HEK293 (cell line): ENCODE measurements around the gene ITGB6.

Experiments used
- CTCF ChIA-PET: fragments of 350-600 bp; formaldehyde crosslinking; extraction: SDS; loops from one replicate; lab custom pipeline; 2021; ENCODE audit warnings: antibody characterized with exemption; lab: Yijun Ruan, JAX
- POLR2A ChIA-PET: fragments of 300-600 bp; formaldehyde crosslinking; extraction: SDS; loops from one replicate; lab custom pipeline; 2020; ENCODE audit warnings: antibody characterized with exemption, inconsistent platforms; lab: Yijun Ruan, JAX
- H3K27ac ChIP-seq: fragments of 200-500 bp; sonication (Bioruptor generic); 2 replicates; pipeline ENCODE4 v1.5.1; 2014; ENCODE audit warnings: low read depth, low read length, control low read depth, inconsistent platforms; ENCODE audit errors: extremely low read depth
- H3K36me3 ChIP-seq, 2 experiments: fragments of 200-500 bp in 1 of 2; sonication (Bioruptor generic) in 1 of 2; 1 replicate in 1 of 2; 2 replicates in 1 of 2; pipeline ENCODE4 v1.5.1; 2014 to 2017; ENCODE audit warnings: inconsistent platforms in 2 of 2, low read length in 2 of 2; ENCODE audit not compliant: control insufficient read depth in 2 of 2, insufficient read depth in 1 of 2
- H3K4me1 ChIP-seq: fragments of 200-500 bp; sonication (Bioruptor generic); 2 replicates; pipeline ENCODE4 v1.5.1; 2014; ENCODE audit warnings: mild to moderate bottlenecking, low read length, inconsistent platforms; ENCODE audit not compliant: control insufficient read depth, insufficient read depth
- H3K4me3 ChIP-seq: 2 replicates; pipeline ENCODE4 v1.5.1; 2011; ENCODE audit warnings: low read depth, mild to moderate bottlenecking, control low read depth, low read length, moderate library complexity
- H3K9me3 ChIP-seq: fragments of 200-500 bp; sonication (Bioruptor generic); 2 replicates; pipeline ENCODE4 v1.5.1; 2014; ENCODE audit warnings: low read depth, low read length, inconsistent platforms; ENCODE audit not compliant: control insufficient read depth, insufficient read depth
- GLI2 ChIP-seq: fragments of 450-650 bp; formaldehyde crosslinking; IDR thresholded peaks from 2 replicates; pipeline ENCODE4; 2017; ENCODE audit warnings: missing biosample characterization, missing genetic modification characterization, low read depth, borderline replicate concordance
- GLIS1 ChIP-seq: fragments of 450-650 bp; formaldehyde crosslinking; IDR thresholded peaks from 2 replicates; pipeline ENCODE4 v1.5.1; 2016; ENCODE audit warnings: missing biosample characterization, missing genetic modification characterization
- HOXC10 ChIP-seq: sonication (generic); formaldehyde crosslinking; IDR thresholded peaks from 2 replicates; pipeline ENCODE4 v1.8.1; 2023; ENCODE audit warnings: mild to moderate bottlenecking, missing genetic modification reagents
- IKZF3 ChIP-seq: fragments of 450-650 bp; IDR thresholded peaks from 2 replicates; pipeline ENCODE4 v1.5.0; 2018; ENCODE audit warnings: missing biosample characterization, mild to moderate bottlenecking, missing genetic modification characterization, moderate library complexity
- MEIS1 ChIP-seq: sonication (generic); formaldehyde crosslinking; IDR thresholded peaks from 2 replicates; pipeline ENCODE4 v1.8.1; 2022; ENCODE audit warnings: missing genetic modification reagents, mild to moderate bottlenecking, borderline replicate concordance
- MYNN ChIP-seq: fragments of 450-650 bp; formaldehyde crosslinking; IDR thresholded peaks from 2 replicates; pipeline ENCODE4 v1.5.1; 2016; ENCODE audit warnings: missing biosample characterization, missing genetic modification characterization, borderline replicate concordance
- OSR2 ChIP-seq: fragments of 450-650 bp; formaldehyde crosslinking; IDR thresholded peaks from 2 replicates; pipeline ENCODE4 v1.5.1; 2016; ENCODE audit warnings: missing biosample characterization, missing genetic modification characterization
- SETDB1 ChIP-seq: IDR thresholded peaks from one replicate; pipeline ENCODE4 v1.6.1; 2017; ENCODE audit warnings: mild to moderate bottlenecking, low read length, moderate library complexity, mixed read lengths; ENCODE audit not compliant: insufficient read length
- TCF7L2 ChIP-seq: IDR thresholded peaks from 2 replicates; pipeline ENCODE4 v1.6.1; 2011; ENCODE audit warnings: low read depth, mild to moderate bottlenecking, inconsistent platforms, low read length, moderate library complexity, borderline replicate concordance
- WT1 ChIP-seq: fragments of 450-650 bp; formaldehyde crosslinking; IDR thresholded peaks from 2 replicates; pipeline ENCODE4 v1.5.1; 2016; ENCODE audit warnings: missing biosample characterization, missing genetic modification characterization
- ZBTB20 ChIP-seq: fragments of 450-650 bp; formaldehyde crosslinking; IDR thresholded peaks from 2 replicates; pipeline ENCODE4 v1.5.1; 2016; ENCODE audit warnings: missing biosample characterization, missing genetic modification characterization
- ZFHX2 ChIP-seq: fragments of 450-650 bp; formaldehyde crosslinking; conservative IDR thresholded peaks from 2 replicates; pipeline ENCODE4 v1.5.1; 2016; ENCODE audit warnings: missing biosample characterization, missing genetic modification characterization
- ZNF184 ChIP-seq: fragments of 450-650 bp; IDR thresholded peaks from 2 replicates; pipeline ENCODE4 v1.5.1; 2018; ENCODE audit warnings: missing biosample characterization, mild to moderate bottlenecking, missing genetic modification characterization
- ZNF202 ChIP-seq: fragments of 450-650 bp; formaldehyde crosslinking; IDR thresholded peaks from 2 replicates; pipeline ENCODE4 v1.5.1; 2016; ENCODE audit warnings: missing biosample characterization, missing genetic modification characterization, borderline replicate concordance
- ZNF23 ChIP-seq: fragments of 450-650 bp; formaldehyde crosslinking; IDR thresholded peaks from 2 replicates; pipeline ENCODE4 v1.5.1; 2016; ENCODE audit warnings: missing biosample characterization, missing genetic modification characterization, borderline replicate concordance
- ZNF335 ChIP-seq: fragments of 450-650 bp; formaldehyde crosslinking; conservative IDR thresholded peaks from 2 replicates; pipeline ENCODE4 v1.5.1; 2016; ENCODE audit warnings: missing biosample characterization, missing genetic modification characterization
- ZNF354C ChIP-seq: fragments of 450-650 bp; formaldehyde crosslinking; IDR thresholded peaks from 2 replicates; pipeline ENCODE4 v1.5.1; 2016; ENCODE audit warnings: missing biosample characterization, missing genetic modification characterization, low read depth, borderline replicate concordance
- ZNF416 ChIP-seq: fragments of 450-650 bp; formaldehyde crosslinking; IDR thresholded peaks from 2 replicates; pipeline ENCODE4 v1.5.1; 2016; ENCODE audit warnings: missing biosample characterization, missing genetic modification characterization
- ZNF510 ChIP-seq: fragments of 450-650 bp; formaldehyde crosslinking; IDR thresholded peaks from 2 replicates; pipeline ENCODE4 v1.5.1; 2018; ENCODE audit warnings: mild to moderate bottlenecking, missing genetic modification characterization, missing biosample characterization; ENCODE audit not compliant: insufficient replicate concordance
- ZNF530 ChIP-seq: fragments of 450-650 bp; formaldehyde crosslinking; IDR thresholded peaks from 2 replicates; pipeline ENCODE4 v1.5.1; 2016; ENCODE audit warnings: low read depth, missing biosample characterization, missing genetic modification characterization
- ZNF658 ChIP-seq: fragments of 450-650 bp; formaldehyde crosslinking; IDR thresholded peaks from 2 replicates; pipeline ENCODE4; 2016; ENCODE audit warnings: missing biosample characterization, missing genetic modification characterization
- ZNF677 ChIP-seq: fragments of 450-650 bp; IDR thresholded peaks from 2 replicates; pipeline ENCODE4 v1.5.0; 2018; ENCODE audit warnings: missing biosample characterization, mild to moderate bottlenecking, missing genetic modification characterization, moderate library complexity
- ZSCAN16 ChIP-seq: fragments of 450-650 bp; formaldehyde crosslinking; IDR thresholded peaks from 2 replicates; pipeline ENCODE4 v1.5.1; 2016; ENCODE audit warnings: missing biosample characterization, missing genetic modification characterization
- ZSCAN23 ChIP-seq: fragments of 450-650 bp; formaldehyde crosslinking; IDR thresholded peaks from 2 replicates; pipeline ENCODE4 v1.5.1; 2016; ENCODE audit warnings: missing biosample characterization, missing genetic modification characterization
- TF ChIP-seq, protein P1 (sequence below): fragments of 450-650 bp; formaldehyde crosslinking; IDR thresholded peaks from 2 replicates; pipeline ENCODE4 v1.5.1; 2016; ENCODE audit warnings: missing biosample characterization, missing genetic modification characterization, low read depth
- TF ChIP-seq, protein P2 (sequence below): fragments of 450-650 bp; formaldehyde crosslinking; IDR thresholded peaks from 2 replicates; pipeline ENCODE4 v1.5.1; 2017; ENCODE audit warnings: missing biosample characterization, missing genetic modification characterization

Gene ITGB6

DNA sequence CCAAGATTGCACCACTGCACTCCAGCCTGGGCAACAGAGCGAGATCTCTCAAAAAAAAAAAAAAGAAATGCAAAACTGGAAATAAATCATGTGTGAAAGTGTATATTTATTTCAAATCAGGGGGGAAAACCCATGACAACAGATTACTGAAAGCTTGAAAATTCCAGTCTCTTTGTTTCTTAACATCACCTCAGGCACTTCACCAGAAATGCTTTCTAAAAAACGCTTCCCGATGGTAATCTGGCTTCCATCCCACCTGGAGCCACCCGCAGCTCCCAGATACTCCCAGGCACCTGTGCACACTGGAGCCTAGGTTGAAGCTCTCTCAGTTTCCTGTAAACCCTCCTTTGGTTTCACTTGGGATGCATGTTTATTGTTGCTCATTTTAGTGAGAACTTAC is 7.2 kb upstream of the ITGB6 start:
- CTCF ChIA-PET: interaction anchor here (0.8 kb wide), 1 partner anchor 95 kb away, joined by 3 read pairs; no protein-coding TSS in a partner anchor

DNA sequence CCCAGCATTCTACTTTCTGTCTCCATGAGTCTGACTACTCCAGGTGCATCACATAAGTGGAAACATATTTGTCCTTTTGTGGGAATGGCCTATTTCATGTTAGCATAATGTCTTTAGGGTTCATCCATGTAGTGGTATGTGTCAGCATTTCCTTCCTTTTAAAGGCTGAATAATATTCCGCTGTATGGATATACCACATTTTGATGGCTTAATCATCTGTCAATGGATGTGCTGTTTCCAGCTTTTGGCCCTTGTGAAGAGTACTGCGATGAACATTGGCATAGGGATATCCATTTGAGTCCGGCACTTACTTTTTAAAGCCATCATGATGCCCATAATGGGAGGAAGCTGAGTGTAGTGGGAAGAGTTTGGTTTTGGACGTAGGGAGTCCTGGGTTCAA is 6.4 kb upstream of the ITGB6 start:
- no peak for TF ChIP-seq ZNF184 (tag by site-specific recombination)
- TF ChIP-seq, protein P1, sequence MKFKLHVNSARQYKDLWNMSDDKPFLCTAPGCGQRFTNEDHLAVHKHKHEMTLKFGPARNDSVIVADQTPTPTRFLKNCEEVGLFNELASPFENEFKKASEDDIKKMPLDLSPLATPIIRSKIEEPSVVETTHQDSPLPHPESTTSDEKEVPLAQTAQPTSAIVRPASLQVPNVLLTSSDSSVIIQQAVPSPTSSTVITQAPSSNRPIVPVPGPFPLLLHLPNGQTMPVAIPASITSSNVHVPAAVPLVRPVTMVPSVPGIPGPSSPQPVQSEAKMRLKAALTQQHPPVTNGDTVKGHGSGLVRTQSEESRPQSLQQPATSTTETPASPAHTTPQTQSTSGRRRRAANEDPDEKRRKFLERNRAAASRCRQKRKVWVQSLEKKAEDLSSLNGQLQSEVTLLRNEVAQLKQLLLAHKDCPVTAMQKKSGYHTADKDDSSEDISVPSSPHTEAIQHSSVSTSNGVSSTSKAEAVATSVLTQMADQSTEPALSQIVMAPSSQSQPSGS (tag by site-specific recombination): no peak
- TF ChIP-seq ZNF677 (tag by site-specific recombination): no peak
- TF ChIP-seq, protein P2, sequence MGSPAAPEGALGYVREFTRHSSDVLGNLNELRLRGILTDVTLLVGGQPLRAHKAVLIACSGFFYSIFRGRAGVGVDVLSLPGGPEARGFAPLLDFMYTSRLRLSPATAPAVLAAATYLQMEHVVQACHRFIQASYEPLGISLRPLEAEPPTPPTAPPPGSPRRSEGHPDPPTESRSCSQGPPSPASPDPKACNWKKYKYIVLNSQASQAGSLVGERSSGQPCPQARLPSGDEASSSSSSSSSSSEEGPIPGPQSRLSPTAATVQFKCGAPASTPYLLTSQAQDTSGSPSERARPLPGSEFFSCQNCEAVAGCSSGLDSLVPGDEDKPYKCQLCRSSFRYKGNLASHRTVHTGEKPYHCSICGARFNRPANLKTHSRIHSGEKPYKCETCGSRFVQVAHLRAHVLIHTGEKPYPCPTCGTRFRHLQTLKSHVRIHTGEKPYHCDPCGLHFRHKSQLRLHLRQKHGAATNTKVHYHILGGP (tag by site-specific recombination): no peak
- TF ChIP-seq ZNF354C: no peak
- TF ChIP-seq ZNF416 (tag by site-specific recombination): no peak
- TF ChIP-seq ZSCAN16 (tag by site-specific recombination): no peak
- no peak for TF ChIP-seq ZNF658
- no peak for TF ChIP-seq OSR2 (tag by site-specific recombination)
- ChIA-PET CTCF (no interaction called here), POLR2A (no interaction called here)
- Histone ChIP-seq H3K36me3 (no peaks in the 10 kb centered on the region), H3K4me1 (no peaks in the 10 kb centered on the region), H3K4me3 (no peak overlapping the region), H3K27ac (no peak overlapping the region), H3K9me3 (no peaks in the 10 kb centered on the region)

More for the DNA sequence above, 7.2 kb upstream of the ITGB6 start:
- POLR2A ChIA-PET: no interaction called here
- Histone ChIP-seq H3K27ac (no peak overlapping the region), H3K9me3 (no peaks in the 10 kb centered on the region), H3K4me3 (no peak overlapping the region), H3K4me1 (no peaks in the 10 kb centered on the region), H3K36me3 (no peaks in the 10 kb centered on the region)
- TF ChIP-seq ZNF677 (tag by site-specific recombination): no peak

DNA sequence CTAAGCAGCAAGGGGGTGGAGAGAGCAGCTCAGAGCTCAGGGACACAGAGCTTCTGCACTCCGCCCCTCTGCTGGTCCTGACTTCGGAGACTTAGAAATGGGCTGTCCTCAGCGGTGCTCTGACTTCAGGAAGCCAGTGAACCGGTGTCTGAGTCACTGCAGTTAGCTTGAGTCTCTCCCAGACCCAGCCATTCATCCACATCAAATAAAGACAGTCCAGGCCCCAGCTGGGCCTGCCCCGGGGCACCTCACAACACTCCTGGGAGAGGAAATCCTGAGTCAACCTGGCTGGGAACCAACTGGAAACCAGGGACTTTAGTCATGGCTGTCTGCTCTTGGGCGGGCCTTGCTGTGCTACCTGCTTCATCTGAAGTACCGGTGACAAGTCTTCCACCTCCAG is 5.4 kb upstream of the ITGB6 start:
- Histone ChIP-seq H3K9me3 (no peaks in the 10 kb centered on the region), H3K4me1 (no peaks in the 10 kb centered on the region), H3K27ac (no peak overlapping the region), H3K4me3 (no peak overlapping the region), H3K36me3 (no peaks in the 10 kb centered on the region)
- ChIA-PET CTCF (interaction anchor here (1.4 kb wide), 1 partner anchor 47 kb away, joined by 3 read pairs; no protein-coding TSS in a partner anchor), POLR2A (no interaction called here)
- TF ChIP-seq ZBTB20 (tag by site-specific recombination): no peak
- TF ChIP-seq GLIS1 (tag by site-specific recombination): peak; percentile 16; the same call in 1 of the 2 replicates

DNA sequence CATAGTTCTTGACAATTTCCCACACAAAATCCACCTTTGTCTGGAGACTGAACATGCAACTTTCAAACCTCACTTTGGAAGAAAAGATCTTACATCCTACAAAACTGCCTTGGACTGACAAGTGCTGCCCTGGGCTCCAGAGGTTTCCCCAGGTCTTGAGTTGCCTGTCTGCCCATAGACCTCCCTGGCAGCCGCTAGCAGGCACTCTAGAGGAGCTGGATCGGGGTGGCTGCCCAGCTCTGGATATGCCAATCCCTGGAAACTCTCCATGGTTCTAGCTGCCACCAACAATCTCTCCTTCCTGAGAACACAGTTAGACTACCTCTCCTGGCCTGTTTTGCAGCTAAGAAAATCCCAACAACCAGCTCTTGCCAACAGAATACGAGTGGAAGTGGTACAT is 3.4 kb upstream of the ITGB6 start:
- CTCF ChIA-PET: interaction anchor here (0.6 to 1.2 kb wide), 3 partner anchors 24 to 93 kb away, joined by 3 read pairs; no protein-coding TSS in a partner anchor
- Histone ChIP-seq H3K27ac (no peak overlapping the region), H3K9me3 (no peaks in the 10 kb centered on the region), H3K36me3 (no peaks in the 10 kb centered on the region), H3K4me1 (no peaks in the 10 kb centered on the region), H3K4me3 (no peak overlapping the region)
- POLR2A ChIA-PET: no interaction called here
- TF ChIP-seq SETDB1 (no peak), MEIS1 (CRISPR knock-in tag) (no peak), MYNN (no peak), WT1 (tag by site-specific recombination) (no peak), HOXC10 (CRISPR knock-in tag) (no peak), ZSCAN23 (tag by site-specific recombination) (no peak), ZNF335 (tag by site-specific recombination) (no peak), GLIS1 (tag by site-specific recombination) (no peak), ZNF530 (tag by site-specific recombination) (no peak), ZNF510 (tag by site-specific recombination) (no peak), TCF7L2 (no peak), GLI2 (no peak), ZNF23 (tag by site-specific recombination) (no peak), ZNF202 (tag by site-specific recombination) (no peak), ZFHX2 (no peak), IKZF3 (tag by site-specific recombination) (no peak)
- TF ChIP-seq, protein P1 (tag by site-specific recombination): no peak
